DMS53 treated with DMSO at 0.1 percent for 48 hours (cell line): ENCODE measurements around the gene CELF5.
"Not testable (repeated sequence)": the region's sequence is repeated elsewhere in the genome, so short reads cannot be mapped to it uniquely, and the experiment has no call there.

Experiments used
- DNase-seq: peaks from one replicate; lab custom pipeline; 2025; ENCODE audit not compliant: unreplicated experiment; lab: John Stamatoyannopoulos, UW

Gene CELF5

DNA sequence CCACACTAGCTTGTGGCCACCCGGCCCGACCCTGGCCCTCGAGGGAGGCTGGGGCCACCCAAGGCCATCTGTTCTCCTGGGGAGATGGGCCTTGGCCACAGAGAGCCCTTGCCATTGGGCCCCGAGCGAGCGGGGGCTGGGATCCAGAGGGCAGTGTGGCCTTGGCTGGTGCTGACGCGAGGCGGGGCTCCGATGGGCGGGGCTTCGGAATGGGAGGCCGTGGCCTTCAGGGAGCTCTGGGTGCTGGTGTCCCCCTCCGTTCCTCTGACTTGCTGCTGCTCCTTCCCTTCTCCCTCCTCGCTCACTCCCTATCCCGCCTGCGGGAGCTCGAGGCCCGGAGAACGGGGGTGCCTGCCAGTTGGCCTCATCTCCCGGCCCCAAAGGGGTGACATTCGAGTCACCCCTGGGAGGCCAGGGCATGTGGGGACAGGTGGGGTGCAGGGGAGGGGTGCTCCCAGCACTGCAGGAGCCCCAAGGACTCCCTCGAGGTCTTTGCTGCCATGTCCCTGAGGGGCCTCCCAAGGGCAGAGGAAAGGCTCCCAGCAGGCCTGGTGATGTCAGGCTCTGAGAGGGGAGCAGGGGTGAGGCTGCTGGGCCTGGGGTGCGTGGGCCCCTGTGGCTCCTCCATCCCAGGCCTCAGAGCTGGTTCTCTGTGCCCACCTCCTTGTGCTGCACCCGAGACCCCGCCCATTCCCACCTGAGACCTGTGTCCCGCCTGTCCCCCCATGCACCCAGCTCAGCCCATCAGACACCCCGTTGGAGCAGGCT lies 34.6 kb upstream of the CELF5 start:
- no peak for DNase-seq

DNA sequence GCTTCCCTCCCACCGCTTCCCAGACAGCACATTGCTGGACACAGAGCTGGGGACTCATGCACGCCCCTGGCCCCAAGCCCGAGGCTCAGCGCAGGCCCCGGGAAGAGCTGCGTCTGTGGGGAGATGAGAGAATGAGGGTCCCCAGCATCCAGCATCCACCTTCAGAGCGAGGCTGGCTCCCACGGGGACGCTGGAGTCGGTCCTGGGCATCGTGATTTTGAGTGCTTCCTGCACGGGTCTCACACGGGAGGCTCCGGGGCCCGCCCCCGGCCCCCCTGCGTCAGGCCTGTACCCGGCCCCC lies 34.0 kb upstream of the CELF5 start:
- no peak for DNase-seq

- DNase-seq: no peak
Measured at GRCh38 chr19:3190921-3191805, 33.3 kb upstream of the CELF5 start.

DNA sequence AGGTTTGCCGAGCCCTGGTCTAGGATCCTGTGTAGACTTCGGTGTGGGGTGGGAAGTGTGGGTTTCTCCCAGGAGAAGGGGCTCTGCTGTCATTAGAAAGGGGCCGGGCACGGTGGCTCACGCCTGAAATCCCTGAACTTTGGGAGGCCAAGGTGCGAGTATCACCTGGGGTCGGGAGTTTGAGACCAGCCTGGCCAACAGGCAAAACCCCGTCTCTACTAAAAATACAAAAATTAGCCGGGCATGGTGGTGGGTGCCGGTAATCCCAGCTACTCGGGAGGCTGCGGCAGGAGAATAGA lies 32.7 kb upstream of the CELF5 start:
- not testable (repeated sequence) for DNase-seq

GRCh38 chr19:3192228-3192635 lies 32.2 kb upstream of the CELF5 start:
- DNase-seq: no peak

- no peak for DNase-seq
Measured at GRCh38 chr19:3192684-3193083, 31.8 kb upstream of the CELF5 start.

DNA sequence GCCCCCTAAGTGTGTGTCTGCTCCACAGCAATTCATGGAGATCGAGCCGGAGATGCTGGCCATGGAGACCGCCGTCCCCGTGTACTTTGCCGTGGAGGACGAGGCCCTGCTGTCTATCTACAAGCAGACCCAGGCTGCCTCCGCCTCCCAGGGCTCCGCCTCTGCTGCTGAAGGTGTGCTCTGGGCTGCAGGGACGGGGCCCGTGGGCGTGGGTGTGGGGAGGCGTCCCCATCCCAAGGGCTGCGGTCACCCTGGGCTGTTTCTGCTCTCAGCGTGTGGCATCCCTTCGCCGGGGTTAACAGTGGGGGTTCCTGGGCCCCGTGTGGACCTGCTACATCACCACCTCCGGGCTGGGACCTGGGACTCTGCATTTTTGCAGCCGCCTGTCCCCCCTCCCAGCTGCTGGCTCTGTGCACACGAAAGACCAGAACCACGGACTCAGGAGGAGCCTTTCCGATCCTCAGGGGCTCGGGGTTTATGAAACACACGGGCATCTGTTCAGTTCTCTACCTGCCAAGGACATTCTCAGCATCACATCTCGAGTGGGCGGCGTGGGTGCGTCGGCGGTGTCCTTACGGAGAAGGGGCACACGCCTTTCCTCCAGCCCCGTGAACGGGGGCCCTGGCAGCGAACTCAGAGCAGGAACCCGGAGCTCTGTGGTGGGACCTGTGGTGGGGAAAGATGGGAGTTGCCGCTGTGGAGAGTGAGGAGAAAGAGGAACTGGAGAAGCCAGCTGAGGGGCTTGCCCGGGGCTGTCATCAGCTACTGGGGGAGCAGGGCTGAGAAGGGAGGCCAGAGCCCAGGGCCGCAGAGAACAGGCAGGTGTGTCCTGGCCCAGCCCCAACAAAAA lies 31.0 kb upstream of the CELF5 start:
- DNase-seq: no peak

GRCh38 chr19:3194106-3195087 lies 30.1 kb upstream of the CELF5 start:
- no peak for DNase-seq

DNA sequence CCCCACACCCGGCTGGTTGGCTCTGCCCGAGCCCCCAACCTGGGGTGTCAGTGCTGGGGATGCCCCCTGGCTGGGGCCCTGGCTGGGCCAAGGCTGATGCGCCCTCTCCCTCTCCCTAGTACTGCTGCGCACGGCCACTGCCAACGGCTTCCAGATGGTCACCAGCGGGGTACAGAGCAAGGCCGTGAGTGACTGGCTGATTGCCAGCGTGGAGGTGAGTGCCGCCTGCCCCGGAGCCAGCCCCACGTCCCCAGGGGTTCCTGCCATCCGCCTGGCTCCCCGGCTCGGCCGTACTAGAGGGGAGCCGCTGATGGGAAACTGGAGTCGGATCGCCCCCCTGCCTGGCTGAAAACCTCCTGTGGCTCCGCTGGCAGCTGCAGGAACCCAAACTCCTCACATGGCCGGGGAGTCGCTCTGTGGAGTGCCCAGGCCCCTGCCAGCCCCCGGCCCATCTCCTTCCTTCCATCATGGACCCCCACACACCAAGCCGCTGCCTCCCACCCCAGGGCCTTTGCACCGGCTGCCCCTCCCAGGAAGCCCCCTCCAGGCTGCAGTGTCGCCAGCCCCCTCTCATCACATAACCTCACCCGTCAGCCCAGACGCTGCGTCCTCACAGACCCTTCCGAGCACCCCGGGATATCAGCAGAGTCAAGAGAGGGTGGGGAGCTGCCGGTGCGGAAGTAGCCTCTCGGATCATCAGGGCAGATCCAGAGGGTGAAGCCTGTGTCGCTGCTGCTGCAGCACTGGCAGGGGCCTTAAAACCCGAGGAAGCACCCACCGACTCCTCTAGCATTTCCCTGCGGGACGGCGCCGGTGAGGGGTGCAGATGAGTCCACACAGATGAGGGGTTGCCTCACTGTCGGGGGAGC lies 28.2 kb upstream of the CELF5 start:
- DNase-seq: no peak

DNA sequence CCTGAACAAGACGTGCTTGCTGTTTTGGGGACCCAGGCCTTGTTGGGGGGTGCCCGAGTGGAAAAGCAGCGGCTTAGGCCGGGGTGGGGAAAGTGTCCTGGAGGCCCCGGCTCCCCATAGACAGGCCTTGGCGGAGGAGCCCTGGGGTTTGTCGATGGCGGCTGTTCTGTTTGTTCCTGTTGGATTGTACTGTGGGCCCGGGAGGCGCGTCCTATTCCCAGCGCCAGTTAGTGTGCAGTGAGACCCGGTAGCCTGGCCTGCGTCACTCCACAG lies 27.6 kb upstream of the CELF5 start:
- no peak for DNase-seq

GRCh38 chr19:3198901-3199700 lies 25.4 kb upstream of the CELF5 start:
- no peak for DNase-seq

DNA sequence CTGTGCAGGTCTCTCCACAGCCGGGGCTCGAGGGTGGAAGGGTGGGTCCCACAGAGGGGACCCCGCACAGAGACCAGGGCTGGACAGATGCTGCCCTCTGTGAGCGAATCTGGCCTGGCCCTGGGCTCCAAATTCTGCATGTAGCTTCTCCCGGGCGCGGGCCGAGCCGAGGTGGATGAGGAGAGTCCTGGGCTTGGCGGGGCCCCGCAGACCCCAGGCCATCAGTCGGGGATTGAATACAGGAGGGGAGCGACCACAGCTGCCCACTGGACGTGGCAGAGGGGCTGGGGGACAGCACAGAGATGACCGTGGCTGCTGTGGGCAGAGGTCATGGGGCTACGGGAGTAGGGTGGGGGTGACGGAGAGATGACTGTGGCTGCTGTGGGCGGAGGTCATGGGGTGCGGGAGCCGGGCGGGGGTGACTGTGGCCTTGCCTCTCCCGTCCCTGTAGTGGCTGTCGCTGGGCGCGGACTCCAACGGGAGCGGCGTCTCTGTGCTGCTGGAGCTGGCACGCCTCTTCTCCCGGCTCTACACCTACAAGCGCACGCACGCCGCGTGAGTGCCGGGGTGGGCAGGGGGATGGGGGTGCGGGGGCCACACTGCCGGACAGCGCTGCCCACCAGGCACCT lies 23.3 kb upstream of the CELF5 start:
- no peak for DNase-seq

DNA sequence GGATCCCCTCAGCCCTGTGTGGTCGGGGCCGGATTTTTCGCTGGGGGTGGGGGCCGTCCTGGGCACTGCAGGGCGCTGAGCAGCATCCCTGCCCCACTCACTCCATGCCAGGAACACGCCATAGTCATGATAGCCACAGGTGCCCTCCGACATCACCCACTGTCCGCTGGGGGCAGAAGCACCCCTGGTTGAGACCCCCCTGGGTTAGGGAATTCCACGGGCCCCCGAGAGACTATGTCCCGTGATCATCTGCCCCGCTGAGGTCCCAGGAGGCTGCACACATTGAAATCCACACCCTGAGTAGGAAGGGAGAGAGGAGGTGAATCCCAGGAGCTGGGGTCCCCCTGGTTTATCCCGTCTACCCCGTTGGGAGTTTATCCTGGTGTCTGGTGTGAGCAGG lies 22.6 kb upstream of the CELF5 start:
- no peak for DNase-seq

DNA sequence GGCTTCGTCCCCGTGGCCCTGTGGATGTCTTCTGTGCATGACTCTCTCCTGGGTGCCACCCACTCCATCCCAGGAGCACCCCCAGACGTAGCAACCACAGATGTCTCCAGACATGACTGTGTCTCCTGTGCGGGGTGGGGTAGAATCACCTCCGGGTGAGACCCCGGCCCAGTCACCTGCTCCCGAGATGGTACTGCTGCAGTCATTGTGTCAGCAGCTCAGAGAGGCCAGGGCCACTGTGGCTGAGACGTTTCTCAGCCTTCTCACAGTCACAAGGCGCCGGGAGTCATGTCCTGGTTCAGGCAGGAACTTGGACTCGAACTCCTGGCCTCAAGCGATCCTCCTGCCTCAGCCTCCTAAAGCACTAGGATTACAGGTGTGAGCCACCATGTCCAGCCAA lies 22.1 kb upstream of the CELF5 start:
- no peak for DNase-seq

GRCh38 chr19:3202895-3203294 lies 21.6 kb upstream of the CELF5 start:
- not testable (repeated sequence) for DNase-seq

DNA sequence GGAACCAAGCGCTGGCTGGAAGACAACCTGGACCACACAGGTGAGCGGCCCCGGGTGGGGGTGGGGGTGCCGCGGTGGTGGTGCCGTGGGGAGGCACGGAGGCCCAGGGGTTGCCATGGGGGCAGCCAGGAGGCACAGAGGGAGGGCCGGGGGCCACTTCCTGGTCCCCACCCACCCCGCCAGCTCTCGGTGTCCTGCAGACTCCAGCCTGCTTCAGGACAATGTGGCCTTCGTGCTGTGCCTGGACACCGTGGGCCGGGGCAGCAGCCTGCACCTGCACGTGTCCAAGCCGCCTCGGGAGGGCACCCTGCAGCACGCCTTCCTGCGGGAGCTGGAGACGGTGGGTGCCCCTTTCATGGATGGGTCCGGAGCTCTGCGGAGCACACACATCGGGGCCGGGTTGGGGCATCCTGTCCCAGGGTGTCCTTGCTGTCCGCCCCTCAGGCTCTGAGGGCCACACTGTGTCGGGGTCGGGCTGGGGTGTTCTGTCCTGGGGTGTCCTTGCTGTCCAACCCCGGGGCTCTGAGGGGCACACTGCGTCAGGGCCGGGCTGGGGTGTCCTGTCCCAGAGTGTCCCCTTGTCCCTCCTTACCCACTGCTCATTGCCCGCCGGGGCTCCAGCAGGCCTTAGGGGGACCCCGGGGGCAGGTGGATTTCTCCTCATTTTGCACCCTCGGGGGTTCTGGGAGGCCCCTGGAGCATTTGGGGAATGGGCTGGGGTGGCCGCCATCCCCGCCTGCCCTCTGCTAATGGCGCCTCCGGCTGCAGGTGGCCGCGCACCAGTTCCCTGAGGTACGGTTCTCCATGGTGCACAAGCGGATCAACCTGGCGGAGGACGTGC lies 20.4 kb upstream of the CELF5 start:
- DNase-seq: no peak

GRCh38 chr19:3204646-3205275 lies 19.7 kb upstream of the CELF5 start:
- DNase-seq: no peak
